CD4-positive, alpha-beta T cell treated with Interleukin-2 at 100 ng/mL for 4 hours (primary cell): ENCODE measurements around the gene MT1H.
A peak's percentile ranks its signal among the peaks of the same experiment; 100 is the strongest.

Experiments
- DNase-seq: peaks from one replicate; pipeline ENCODE4 v3.0.0-alpha.2; 2020; ENCODE audit warnings: low spot score

Gene MT1H

DNA sequence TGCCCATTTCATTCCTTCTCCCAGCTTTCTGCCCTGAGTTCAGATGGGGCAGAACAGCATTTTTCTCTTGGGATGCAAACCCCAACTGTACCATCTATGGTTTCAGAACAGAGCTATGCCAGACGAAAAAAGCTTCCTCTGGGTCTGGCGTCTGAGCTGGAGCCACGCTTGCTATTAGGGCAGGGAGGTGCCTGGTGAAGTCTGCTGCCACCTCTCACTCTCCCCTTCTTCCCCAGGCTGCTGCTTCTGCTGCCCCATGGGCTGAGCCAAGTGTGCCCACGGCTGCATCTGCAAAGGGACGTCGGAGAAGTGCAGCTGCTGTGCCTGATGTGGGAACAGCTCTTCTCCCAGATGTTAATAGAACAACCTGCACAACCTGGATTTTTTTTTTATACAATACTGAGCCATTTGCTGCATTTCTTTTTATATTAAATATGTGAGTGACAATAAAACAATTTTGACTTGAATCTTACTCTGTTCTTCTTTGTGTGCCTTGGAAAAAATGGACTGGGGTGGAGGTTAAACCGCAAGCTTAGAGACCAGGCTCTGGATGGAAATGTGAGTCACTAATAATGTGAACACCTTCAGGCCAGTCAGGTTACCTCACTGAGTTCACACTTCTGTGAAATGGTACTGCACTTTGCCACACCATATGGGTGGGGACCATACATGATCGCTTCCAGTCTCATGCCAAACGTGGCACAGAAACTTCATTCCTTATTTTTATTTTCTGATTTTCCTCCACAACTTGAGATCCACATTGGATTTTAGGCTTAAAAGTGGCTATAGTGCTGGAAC, 32.8 kb upstream of the MT1H start:
- no peak for DNase-seq

DNA sequence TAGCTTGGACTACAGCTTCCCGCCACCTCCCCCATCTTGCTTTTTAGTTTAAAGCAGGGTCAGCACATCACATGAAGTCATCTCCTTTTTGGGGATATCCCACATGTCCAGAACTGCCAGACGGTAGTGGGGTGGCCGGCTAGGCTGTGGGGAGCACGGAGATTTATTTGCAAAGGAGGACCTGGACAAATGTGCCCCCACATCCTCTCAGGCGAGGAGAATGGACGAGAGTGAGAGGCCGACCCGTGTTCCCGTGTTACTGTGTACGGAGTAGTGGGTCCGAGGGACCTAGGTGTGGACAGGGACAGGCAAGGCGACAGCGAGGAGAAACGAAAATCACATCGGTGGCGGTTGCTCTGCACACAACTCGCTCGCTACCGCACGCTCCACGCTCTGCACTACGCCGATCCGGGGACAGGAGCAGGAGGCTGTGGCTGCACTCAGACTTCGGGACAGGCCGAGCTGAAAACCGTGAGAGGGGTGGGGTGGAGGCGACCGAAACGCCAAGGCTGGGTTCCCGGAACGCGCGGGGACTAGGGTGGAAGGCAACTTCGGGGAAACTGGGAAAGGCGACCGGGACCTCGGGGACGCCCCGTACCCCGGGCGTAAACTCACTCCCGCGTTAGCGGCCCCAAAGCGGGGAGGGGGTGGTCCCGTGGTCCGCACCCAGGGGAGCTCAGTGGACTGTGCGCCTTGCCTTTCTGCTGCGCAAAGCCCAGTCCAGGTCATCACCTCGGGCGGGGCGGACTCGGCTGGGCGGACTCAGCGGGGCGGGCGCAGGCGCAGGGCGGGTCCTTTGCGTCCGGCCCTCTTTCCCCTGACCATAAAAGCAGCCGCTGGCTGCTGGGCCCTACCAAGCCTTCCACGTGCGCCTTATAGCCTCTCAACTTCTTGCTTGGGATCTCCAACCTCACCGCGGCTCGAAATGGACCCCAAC, 31.5 kb upstream of the MT1H start, which contains the start of gene MT1A:
Gene MT1A, plus strand, starts transcription at position 853 of the 937 bp plus-strand sequence. Its CDS starts 73 bp downstream, at position 926.
- DNase-seq = no peak

DNA sequence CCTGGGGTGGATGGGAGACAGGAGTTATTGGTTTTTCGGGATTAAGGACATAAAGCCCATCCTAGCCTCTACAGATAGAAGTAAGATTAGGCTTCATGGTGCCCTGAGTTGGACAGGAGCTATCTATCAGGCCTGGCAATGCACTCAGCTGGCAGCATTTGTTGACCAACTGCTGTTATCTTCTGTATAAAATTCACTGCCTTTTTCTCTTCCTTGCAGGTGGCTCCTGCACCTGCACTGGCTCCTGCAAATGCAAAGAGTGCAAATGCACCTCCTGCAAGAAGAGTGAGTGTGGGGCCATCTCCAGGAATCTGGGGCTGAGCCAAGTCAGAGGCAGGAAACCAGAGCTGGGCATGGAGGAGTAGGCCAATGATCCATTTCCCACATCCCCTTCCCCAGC, 30.6 kb upstream of the MT1H start:
- no peak for DNase-seq

DNA sequence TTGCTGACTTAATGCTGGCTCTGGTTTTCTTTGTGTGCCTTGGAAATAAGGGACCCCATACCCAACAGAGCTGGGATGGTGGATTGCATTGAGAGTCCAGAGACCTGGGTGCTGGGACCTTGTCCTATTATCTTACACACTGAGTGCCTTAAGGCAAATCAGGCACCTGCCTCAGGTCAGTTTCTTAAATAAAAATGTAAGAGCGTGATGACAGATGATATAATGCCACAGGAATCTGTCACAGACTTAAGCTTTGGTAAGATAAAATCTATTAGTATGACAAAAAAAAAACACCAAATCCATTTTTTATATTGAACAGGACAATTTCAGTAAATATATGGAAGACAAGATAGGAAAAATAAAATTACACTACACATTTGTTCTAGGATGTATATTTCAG, 29.5 kb upstream of the MT1H start:
- no peak for DNase-seq

DNA sequence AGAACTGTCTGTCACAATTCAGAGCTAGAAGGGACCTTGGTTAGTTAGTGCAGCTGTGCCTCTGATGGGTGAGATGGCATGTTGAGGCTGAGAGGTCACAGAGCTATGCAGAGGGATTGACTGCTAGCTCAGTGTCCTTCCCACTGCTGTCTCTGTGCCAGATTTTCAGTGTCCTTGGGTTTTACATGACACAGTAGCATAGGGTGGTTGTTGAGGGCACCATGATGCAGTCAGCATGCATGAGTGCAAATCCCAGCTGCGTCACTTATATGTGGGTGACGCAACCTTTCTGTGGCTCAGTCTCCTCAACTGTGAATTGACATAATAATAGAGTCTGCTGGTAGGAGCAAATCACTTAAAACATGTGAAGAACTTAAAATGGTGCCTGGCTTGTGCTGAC, 28.4 kb upstream of the MT1H start:
- DNase-seq = no peak

DNA sequence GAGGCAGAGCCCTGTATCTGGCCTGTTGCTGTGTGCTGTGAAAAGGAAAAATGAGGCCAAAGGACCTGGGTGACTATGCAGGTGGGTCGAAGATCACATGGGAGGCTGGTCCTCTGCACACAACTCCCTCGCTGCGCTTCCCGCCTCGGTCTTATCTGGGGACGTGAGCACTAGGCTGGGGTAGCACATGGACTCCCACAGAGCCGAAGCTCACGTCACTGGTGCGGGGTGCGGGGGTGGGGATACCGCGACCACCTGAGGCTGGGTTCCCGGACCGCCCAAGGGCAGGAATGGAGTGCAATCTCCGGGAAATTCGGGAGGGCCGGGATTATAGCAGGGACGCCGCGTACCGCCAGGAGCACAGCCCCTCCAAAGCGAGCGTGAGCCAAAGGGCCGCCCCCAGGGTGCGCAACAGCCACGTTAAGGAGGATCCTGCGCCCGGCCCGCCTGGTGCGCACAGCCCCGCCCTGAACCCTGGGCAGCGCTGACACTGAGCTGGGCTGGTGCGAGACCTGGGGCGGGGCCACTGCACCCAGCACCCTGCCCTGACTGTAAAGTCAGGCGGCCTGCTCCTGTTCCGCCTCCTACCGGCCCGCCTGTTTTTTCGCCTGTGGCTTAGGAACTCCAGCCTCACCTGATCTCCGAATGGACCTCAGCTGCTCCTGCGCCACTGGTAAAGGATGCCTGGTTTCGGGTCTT, 26.4 kb upstream of the MT1H start:
- DNase-seq = peak; percentile 79

DNA sequence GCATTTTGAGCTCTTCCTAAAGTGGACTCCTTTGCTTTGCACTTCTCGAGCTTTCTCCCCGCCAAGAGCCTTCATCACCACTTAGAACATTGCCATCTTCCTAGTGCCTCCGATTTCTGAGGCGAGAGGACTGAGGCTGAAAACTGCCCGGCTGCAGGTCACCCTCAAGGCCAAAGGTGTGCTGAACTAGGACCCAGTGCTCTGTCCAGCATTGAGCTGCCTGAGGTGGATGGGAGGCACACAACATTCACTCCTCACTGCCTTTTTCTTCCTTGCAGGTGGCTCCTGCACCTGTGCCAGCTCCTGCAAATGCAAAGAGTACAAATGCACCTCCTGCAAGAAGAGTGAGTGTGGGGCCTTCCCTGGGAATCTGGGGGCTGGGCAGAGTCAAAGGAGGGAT, 25.8 kb upstream of the MT1H start:
- no peak for DNase-seq

DNA sequence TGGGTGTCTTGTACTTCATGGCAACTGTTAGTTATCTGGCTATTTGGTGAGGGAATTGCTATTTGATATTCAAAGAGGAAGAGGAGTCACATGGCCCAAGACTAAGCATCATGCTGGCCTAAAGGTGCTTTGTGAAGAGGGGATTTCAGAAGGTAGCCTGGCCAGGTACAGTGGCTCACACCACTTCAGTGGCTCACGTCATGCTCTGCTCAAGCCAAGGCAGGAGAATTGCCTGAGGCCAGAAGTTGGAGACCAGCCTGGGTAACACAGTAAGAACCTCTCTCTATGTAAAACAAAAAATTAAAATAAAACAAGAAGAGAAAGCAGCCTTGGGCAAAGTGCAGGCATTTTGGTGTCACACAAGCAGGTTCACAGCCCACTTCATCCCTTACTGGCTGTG, 24.3 kb upstream of the MT1H start:
- no peak for DNase-seq

DNA sequence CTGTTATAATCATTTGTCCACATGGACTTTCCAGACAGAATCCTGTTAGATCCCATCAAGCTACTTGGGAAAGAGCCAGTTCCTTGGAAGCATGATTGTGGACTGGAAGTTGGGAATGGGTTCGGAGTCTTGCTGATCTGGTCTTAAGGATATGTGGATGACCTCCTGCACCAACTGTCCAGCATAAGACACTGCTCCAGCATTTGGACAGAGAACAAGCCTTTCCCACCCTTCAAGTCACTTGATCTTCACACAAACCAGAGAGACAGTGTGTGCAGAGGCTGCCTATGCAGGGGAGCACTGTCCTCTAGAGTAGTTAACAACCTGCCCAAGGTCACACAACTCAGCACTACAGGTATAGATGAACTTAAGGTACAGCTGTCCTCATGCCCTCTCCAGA, 23.8 kb upstream of the MT1H start:
- DNase-seq = no peak

DNA sequence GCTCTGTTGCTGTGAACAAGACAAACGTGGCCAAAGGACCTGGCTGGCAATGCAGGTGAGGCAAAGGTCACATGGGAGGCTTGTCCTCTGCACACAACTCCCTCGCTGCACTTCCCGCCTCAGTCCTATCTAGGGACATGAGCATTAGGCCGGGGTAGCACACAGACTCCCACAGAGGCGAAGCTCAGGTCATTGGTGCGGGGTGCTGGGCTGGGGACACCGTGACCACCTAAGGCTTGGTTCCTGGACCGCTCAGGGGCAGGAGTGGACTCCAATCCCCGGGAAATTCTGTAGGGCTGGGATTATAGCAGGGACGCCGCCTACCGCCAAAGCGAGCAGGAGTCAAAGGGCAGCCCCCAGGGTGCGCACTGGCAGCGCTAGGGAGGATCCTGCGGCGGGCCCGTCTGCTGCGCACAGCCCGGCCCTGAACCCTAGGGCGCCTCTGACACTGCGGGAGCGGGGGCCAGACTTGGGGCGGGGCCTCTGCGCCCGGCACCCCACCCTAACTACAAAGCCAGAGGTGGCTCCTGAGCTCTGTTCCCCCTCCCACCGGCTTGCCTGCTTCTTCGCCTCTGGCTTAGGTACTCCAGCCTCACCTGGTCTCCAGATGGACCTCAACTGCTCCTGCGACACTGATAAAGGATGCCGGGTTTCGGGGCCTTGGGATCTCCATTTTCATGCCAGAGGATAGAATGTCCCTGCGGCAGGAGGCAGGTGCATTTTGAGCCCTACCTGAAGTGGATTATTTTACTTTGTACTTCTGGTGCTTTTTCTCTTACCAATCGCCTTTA, 21.8 kb upstream of the MT1H start:
- no peak for DNase-seq

DNA sequence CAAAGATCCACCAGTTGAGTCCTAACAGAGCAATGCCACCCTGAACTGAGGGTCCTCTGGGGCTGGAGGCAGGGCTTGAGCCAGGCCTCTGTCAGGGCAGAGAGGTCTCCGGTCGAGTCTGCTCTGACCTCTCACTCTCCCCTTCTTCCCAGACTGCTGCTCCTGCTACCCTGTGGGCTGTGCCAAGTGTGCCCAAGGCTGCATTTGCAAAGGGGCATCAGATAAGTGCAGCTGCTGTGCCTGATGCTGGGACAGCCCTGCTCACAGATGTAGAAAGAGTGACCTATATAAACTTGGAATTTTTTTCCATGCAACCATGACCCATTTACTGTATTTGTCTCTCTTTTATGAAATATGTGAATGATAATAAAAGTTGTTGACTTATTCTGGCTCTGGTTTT, 20.3 kb upstream of the MT1H start:
- no peak for DNase-seq

DNA sequence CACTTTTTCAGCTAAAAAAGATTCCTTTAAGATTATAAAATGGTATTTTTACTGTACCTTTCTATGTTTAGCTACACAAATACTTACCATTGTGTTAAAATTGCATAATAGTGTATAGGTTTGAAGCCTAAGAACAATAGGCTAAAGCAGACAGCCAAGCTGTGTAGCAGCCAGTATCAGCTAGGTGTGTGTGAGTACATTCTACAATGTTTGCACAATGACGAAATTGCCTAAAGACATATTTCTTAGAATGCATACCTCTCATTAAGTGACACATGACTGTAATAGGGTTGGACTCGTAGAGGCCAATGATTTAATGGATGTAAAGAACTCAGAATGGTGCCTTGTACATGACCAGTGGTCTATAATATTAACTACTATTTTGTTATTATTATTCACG, 19.8 kb upstream of the MT1H start:
- no peak for DNase-seq

DNA sequence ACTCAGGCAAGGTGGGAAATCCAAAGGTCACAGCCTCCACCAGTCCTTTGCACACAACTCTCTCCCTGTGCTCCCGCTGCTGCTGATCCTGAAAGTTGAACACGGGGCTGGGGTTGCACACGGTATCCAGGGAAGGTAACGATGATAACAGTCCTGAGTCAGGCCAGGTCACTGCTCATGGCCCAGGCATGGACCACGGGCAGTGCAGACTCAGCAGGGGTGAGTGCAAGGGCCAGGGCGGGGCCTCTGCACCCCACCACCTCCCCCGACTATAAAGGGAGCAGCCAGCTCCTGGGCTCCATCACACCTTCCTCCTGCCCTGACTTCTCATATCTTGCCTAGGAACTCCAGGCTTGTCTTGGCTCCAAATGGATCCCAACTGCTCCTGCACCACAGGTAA, 18.0 kb upstream of the MT1H start, which contains the start of gene MT1B:
Gene MT1B, plus strand, starts transcription at position 301 of the 400 bp plus-strand sequence. Its CDS starts 68 bp downstream, at position 369.
- no peak for DNase-seq

DNA sequence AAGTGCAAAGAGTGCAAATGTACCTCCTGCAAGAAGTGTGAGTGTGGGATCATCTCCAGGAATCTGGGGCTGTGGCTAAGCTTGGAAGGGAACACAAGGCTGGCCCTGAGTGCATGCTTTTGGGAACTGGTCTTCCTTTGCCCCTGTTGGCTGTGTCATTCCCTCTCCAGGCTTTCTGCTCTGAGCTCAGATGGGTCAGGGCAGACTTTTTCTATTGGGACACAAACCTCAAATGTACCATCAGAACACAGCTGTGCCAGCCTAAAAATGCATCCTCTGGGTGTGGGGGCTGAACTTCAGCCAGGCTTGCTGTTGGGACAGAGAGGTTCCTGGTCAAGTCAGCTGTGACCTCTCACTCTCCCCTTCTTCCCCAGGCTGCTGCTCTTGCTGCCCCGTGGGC, 17.0 kb upstream of the MT1H start:
- DNase-seq = no peak

DNA sequence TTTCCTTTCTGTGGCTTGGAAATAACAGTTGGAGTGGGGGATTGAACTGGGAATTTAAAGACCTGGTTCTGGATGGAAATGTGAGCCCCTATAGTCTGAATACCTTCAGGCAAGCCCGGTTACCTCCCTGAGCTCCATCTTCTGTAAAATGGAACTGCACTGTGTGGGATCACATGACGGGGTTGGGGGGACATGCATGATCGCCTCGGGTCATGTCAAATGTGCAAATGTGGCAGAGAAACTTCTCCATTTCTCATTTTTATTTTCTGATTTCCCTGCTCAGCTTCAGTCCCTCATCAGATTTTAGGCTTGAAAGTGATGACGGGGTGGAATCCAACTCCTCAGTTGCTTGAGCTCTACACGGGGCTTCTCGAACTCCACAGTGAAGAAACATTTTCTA, 16.4 kb upstream of the MT1H start:
- no peak for DNase-seq

DNA sequence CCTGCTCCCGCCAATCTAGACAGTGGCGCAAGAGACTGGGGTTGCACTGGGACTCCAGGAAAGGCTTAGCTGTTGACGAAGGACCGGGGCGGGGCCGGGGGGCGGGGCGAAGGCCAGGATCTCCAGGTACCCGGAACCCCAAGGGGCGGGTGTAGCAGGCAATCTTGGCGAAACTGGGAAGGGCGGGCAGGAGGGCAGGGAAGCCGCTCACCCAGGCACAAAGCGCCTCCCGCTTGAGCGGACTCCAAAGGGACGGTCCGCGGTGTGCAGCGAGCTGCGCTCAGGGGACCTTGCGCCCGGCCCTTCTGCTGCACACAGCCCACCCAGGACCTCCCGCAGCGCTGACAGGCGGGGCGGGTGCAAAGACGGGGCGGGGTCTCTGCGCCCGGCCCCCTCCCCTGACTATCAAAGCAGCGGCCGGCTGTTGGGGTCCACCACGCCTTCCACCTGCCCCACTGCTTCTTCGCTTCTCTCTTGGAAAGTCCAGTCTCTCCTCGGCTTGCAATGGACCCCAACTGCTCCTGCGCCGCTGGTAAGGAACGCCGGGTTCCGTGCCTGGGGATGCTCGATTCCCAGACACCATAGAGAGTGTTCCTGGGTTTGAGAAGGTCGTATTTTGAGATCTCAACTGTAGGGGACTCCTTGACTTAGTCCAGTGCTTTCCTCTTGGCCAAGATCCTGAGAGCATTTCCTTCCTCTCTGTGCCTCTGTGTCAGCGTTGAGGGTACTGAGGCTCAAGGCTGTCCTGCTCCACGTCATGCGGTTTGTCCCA, 11.9 kb upstream of the MT1H start, which contains the start of gene MT1F:
Gene MT1F, plus strand, starts transcription at position 405 of the 772 bp plus-strand sequence. Its CDS starts 100 bp downstream, at position 505.
- DNase-seq = peak; percentile 63

DNA sequence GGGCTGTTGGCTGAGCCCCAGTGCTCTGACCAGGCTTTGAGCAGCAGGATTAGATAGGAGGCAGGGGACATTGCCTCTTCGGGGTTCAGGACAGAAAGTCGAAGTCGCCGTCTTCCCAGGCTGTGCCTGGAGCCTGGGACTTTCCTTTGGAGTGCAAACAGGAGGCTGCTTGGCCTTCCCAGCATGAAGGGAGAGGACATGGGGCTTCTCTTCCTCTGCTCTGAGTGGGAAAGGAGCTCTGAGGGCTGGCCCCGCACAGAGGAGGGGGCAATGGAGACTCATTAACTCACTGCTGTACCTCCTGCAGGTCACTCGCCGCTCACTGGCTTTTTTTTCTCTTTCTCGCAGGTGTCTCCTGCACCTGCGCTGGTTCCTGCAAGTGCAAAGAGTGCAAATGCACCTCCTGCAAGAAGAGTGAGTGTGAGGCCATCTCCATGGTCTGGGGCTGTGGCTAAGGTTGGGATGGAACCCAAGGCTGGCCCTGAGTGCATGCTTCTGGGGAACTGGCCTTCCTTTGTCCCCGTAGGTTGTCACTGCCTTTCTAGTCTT, 11.2 kb upstream of the MT1H start:
- no peak for DNase-seq

DNA sequence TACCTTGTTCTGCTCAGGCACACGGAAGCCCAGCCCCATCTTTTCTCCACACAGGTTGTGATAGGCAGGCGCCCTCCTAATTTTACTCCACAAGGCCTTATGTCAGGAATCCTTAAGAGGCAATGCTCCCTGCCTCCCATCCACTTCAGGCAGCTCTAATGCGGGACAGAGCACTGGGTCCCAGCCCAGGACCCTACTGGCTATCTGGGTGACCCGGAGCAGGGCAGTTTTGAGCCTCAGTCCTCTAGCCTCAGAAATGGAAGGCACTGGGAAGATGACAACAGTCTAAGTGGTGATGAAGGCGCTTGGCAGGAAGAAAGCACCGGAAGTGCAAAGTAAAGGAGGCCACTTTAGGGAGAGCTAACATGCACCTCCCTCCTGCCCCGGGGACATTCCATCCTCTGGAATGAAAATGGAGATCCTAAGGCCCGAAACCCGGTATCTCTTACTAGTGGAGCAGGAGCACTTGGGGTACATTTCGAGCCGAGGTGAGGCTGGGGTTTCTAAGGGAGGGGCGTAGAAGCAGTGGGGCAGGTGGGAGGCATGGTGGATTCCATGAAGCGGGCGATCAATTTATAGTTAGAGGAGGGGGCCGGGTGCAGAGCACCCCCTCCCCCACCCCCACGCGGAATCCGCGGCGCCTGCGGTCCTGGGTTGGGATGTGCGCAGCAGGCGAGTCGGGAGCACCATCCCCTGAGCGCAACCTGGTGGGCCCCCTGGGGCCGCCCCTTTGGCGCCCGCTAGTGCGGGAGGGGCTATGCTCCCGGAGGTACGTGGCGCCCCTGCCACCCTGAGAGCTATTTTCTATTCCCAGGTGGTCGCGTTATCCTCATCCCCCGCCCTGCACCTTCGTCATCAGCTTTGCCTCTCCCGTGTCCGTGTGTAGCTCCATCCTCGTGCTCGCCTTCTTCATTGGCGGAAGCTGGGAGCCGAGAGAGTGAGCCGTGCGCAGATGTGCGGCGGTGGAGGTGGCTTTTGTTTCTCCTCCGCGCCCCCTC, 7.0 kb upstream of the MT1H start:
- DNase-seq = no peak

DNA sequence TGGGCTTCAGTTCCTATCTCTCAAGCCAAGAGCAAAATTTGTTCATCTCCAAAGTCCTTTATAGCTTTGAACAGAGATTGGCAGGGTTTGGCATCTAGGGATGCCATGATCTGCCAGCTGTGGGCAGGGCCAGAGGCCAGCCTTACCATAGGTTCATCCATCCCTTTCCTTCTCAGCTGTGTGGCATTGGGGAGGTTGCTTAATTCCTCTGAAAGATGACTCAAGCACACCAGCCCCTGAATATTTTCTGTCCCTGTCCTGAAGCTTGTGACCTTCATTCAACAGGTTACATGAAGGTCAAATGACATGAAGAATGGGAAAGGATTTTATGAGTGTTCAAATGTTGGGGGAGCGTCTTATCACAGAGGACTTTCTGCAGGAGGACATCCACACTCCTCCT, 5.1 kb upstream of the MT1H start:
- no peak for DNase-seq
